Measurements from ENCODE around the gene OR4D11. TPM values are rescaled to one million over a fixed set of nuclear protein-coding genes. Genes with fewer than 3 reads are reported as not detected.
"Not testable (repeated sequence)": the region's sequence is repeated elsewhere in the genome, so short reads cannot be mapped to it uniquely, and the experiment has no call there.

OR4D11 gene
- total RNA-seq, 4 donors from 2014 or later: not detected

DNA sequence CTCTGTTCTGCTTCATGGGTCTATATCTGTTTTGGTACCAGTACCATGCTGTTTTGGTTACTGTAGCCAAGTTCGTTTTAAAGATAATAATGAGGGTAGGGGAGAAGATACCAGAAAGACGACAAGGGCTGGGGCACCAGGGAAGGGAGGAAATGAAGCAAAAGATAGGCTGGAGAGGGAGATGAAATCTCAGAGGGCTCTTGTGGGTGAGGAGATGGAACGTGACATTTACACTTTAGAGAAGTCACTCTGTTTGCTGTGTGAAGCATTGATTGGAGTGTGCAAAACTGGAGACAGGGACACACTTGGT is 41.4 kb downstream of the OR4D11 start:
- no peak overlapping the region for H3K27ac ChIP-seq
- no peaks in the 10 kb centered on the region for H3K9me3 ChIP-seq
- 79 to 87% methylated on average over 3 of the region's 3 CpGs for WGBS, 2 donors
- no peaks in the 10 kb centered on the region for H3K27me3 ChIP-seq
- no peak for DNase-seq
- intact Hi-C loops (cut with DNase I): no loop called here
- no peak overlapping the region for H3K4me3 ChIP-seq (replicated peaks in 1 of 3)
- TF ChIP-seq, protein P1, sequence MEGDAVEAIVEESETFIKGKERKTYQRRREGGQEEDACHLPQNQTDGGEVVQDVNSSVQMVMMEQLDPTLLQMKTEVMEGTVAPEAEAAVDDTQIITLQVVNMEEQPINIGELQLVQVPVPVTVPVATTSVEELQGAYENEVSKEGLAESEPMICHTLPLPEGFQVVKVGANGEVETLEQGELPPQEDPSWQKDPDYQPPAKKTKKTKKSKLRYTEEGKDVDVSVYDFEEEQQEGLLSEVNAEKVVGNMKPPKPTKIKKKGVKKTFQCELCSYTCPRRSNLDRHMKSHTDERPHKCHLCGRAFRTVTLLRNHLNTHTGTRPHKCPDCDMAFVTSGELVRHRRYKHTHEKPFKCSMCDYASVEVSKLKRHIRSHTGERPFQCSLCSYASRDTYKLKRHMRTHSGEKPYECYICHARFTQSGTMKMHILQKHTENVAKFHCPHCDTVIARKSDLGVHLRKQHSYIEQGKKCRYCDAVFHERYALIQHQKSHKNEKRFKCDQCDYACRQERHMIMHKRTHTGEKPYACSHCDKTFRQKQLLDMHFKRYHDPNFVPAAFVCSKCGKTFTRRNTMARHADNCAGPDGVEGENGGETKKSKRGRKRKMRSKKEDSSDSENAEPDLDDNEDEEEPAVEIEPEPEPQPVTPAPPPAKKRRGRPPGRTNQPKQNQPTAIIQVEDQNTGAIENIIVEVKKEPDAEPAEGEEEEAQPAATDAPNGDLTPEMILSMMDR (IDR thresholded peaks at IDR 0.05): no peak
- no peak for TF ChIP-seq POLR2A (IDR thresholded peaks at IDR 0.05)
- peaks cover 0 to 5% of the 10 kb centered on the region in 2 donors for H3K4me1 ChIP-seq
- H3K36me3 ChIP-seq: no peaks in the 10 kb centered on the region

DNA sequence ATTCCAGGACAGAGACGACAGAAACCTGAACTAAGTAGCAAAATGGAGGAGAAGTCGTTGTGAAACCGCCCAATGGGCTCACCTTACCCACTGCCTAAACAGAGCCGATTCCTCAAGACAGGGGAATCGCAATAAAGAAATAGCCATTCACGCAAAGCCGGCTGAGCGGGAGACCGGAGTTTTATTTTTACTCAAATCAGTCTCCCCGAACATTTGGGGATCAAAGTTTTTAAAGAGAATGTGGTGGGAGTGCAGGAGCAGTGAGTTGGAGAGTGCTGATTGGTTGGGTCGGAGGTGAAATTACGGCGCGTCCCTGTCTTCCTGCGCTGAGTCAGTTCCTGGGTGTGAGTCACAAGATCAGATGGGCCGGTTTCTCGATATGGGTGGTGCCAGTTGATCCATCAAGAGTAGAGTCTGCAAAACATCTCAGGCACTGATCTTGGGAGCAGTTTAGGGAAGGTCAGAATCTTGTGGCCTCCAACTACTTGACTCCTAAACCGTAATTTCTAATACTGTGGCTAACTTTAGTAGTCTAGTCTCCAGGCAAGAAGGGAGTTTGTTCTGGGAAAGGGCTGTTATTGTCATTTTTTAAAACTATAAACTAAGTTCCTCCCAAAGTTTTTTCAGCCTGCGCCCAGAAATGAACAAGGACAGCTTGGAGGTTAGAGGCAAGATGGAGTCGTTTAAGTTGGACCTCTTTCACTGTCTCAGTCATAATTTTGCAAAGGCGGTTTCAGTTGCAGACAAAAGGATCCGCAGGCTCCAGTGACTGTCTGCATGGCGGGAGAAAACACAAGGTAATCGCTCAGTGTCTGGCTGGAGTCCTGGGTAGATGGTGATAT is 42.0 kb downstream of the OR4D11 start:
- DNase-seq: no peak
- intact Hi-C loops (cut with DNase I): no loop called here
- Histone ChIP-seq H3K27me3 (no peaks in the 10 kb centered on the region), H3K27ac (no peak overlapping the region), H3K9me3 (no peaks in the 10 kb centered on the region), H3K4me1 (peaks cover 0 to 5% of the 10 kb centered on the region in 2 donors), H3K4me3 (replicated peaks in 1 of 3) (no peak overlapping the region), H3K36me3 (no peaks in the 10 kb centered on the region)
- TF ChIP-seq, protein P1 (IDR thresholded peaks at IDR 0.05): no peak
- TF ChIP-seq POLR2A (IDR thresholded peaks at IDR 0.05): no peak
- 91 to 93% methylated on average over 24 of the region's 24 CpGs for WGBS, 2 donors

DNA sequence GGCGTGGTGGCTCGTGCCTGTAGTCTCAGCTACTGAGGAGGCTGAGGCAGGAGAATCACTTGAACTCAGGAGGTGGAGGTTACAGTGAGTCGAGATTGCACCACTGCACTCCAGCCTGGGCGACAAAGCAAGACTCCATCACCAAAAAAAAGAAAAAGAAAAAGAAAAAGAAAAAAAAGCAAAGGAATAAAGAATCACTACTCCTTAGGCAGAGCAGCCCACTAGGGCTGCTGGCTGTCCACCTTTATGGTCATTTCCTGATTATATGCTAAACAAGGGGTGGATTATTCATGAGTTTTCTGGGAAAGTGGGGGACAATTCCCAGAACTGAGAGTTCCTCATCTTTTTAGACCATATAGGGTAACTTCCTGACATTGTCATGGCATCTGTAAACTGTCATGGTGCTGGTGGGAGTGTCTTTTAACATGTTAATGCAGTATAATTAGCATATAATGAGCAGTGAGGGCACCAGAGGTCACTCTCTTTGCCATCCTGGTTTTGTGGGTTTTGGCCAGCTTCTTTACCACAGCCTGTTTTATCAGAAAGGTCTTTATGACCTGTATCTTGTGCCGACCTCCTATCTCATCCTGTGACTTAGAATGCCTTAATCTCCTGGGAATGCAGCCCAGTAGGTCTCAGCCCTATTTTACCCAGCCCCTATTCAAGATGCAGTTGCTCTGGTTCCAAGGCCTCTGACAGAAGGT is 44.4 kb downstream of the OR4D11 start:
- intact Hi-C loops (cut with DNase I); DNase-seq: not testable (repeated sequence)

DNA sequence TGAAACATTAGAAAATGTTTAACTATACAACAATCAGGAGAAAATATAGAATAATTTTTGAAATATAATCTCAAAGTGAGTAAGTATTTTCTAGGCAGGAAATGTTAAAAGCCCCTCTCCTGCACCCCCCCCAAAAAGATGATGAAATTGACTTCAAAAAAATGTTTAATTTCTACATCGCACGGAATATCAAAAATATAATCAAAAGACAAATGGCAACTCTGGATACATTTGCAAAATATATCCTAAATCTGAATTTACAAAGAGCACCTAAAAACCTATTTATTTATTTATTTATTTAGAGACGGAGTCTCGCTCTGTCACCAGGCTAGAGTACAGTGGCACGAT is 44.9 kb downstream of the OR4D11 start:
- Histone ChIP-seq H3K9me3 (no peaks in the 10 kb centered on the region), H3K4me1 (peaks cover 0 to 5% of the 10 kb centered on the region in 2 donors), H3K4me3 (replicated peaks in 1 of 3) (no peak overlapping the region), H3K27ac (no peak overlapping the region), H3K27me3 (no peaks in the 10 kb centered on the region), H3K36me3 (no peaks in the 10 kb centered on the region)
- no peak for DNase-seq
- 97 to 98% methylated on average over 5 of the region's 5 CpGs for WGBS, 2 donors
- intact Hi-C loops (cut with DNase I): no loop called here
- TF ChIP-seq, protein P1 (IDR thresholded peaks at IDR 0.05): no peak
- TF ChIP-seq POLR2A (IDR thresholded peaks at IDR 0.05): no peak

More for the DNA sequence above, 44.4 kb downstream of the OR4D11 start:
- not testable (repeated sequence) for H3K4me1 ChIP-seq; H3K27ac ChIP-seq; H3K27me3 ChIP-seq; H3K4me3 ChIP-seq (replicated peaks in 1 of 3); H3K36me3 ChIP-seq; H3K9me3 ChIP-seq
- 93% methylated on average over 5 of the region's 5 CpGs for WGBS, 2 donors

DNA sequence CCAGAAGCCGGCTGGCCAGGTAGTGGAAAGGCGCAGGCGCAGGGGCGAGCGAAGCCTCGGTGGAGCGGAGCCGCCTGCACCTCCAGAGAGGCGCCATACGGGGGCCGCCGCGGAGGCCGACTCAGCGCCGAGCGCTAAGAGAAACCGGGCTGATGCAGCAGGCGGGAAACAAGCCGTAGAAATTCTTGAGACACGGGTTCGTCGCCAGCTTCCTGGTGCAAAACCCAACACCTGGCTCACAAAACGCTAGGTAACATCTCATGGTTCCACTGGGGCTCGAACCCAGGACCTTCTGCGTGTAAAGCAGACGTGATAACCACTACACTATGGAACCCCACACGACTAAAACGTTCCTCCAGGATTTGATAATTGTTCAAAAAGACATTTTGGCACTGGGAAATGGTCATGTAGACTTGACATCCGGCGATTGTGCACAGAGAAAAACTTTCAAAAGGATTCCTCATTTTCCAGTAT is 47.0 kb downstream of the OR4D11 start:
- H3K9me3 ChIP-seq: no peaks in the 10 kb centered on the region
- H3K27me3 ChIP-seq: no peaks in the 10 kb centered on the region
- intact Hi-C loops (cut with DNase I): loop anchor here (10.0 kb wide), 2 partner anchors 64 to 114 kb away; partner anchors contain the start of genes OSBP and PATL1
- no peaks in the 10 kb centered on the region for H3K36me3 ChIP-seq
- WGBS, 2 donors: 0 to 10% methylated on average over 24 to 31 of the region's 31 CpGs
- TF ChIP-seq POLR2A (IDR thresholded peaks at IDR 0.05): no peak
- TF ChIP-seq, protein P1 (IDR thresholded peaks at IDR 0.05): peak; percentile 9 to 60 (median 56)
- peaks cover 0 to 5% of the 10 kb centered on the region in 2 donors for H3K4me1 ChIP-seq
- DNase-seq: peak; percentile 82 to 83
- H3K4me3 ChIP-seq (replicated peaks in 1 of 3): peak overlapping the region in 2 of 3 donors; percentile 34 to 69
- H3K27ac ChIP-seq: peak overlapping the region; percentile 87 to 90 (median 89)
